ENCODE results near the gene ADGRE3.

The ADGRE3 gene, protein sequence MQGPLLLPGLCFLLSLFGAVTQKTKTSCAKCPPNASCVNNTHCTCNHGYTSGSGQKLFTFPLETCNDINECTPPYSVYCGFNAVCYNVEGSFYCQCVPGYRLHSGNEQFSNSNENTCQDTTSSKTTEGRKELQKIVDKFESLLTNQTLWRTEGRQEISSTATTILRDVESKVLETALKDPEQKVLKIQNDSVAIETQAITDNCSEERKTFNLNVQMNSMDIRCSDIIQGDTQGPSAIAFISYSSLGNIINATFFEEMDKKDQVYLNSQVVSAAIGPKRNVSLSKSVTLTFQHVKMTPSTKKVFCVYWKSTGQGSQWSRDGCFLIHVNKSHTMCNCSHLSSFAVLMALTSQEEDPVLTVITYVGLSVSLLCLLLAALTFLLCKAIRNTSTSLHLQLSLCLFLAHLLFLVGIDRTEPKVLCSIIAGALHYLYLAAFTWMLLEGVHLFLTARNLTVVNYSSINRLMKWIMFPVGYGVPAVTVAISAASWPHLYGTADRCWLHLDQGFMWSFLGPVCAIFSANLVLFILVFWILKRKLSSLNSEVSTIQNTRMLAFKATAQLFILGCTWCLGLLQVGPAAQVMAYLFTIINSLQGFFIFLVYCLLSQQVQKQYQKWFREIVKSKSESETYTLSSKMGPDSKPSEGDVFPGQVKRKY

DNA sequence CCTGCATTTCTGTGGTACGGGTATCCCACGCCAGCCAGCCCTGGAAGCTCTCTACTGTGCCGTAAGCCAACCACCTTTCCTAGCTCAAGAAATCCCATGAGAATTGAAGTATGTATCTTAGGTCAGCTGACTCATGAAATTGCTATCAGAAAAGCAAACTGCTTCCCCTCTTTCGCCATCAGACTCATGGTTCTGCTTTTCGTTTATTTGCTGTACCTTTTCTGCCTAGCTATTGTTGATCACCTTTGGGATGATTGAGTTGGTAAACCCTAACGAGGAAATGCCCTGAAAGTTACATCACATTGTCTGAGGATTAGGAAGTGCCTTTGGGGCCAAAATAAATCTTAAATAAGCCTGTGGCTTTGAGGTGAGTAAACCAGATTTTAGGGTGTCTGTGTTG lies at the start of gene ADGRE3:
TSS of gene ADGRE3 (minus strand) at position 81 of the 400 bp plus-strand sequence. CDS start at position 7, 74 bp downstream.
- Histone ChIP-seq H3K36me3 (ENCODE audit: control insufficient read depth, insufficient read depth, low read length) (no peaks in the 10 kb centered on the region), H3K4me3 (replicated peaks; ENCODE audit: low read depth, low read length) (no peak within 1 kb of the TSS), H3K27me3 (replicated peaks; ENCODE audit: control insufficient read depth, insufficient read depth, low read length) (no peaks in the 10 kb centered on the region)
- peak; percentile 15 for DNase-seq (ENCODE audit: extremely low read depth, insufficient read length)
- TF ChIP-seq, protein P1, sequence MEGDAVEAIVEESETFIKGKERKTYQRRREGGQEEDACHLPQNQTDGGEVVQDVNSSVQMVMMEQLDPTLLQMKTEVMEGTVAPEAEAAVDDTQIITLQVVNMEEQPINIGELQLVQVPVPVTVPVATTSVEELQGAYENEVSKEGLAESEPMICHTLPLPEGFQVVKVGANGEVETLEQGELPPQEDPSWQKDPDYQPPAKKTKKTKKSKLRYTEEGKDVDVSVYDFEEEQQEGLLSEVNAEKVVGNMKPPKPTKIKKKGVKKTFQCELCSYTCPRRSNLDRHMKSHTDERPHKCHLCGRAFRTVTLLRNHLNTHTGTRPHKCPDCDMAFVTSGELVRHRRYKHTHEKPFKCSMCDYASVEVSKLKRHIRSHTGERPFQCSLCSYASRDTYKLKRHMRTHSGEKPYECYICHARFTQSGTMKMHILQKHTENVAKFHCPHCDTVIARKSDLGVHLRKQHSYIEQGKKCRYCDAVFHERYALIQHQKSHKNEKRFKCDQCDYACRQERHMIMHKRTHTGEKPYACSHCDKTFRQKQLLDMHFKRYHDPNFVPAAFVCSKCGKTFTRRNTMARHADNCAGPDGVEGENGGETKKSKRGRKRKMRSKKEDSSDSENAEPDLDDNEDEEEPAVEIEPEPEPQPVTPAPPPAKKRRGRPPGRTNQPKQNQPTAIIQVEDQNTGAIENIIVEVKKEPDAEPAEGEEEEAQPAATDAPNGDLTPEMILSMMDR (IDR thresholded peaks at IDR 0.05; ENCODE audit: insufficient read depth, low read length, poor library complexity, severe bottlenecking) = no peak

DNA sequence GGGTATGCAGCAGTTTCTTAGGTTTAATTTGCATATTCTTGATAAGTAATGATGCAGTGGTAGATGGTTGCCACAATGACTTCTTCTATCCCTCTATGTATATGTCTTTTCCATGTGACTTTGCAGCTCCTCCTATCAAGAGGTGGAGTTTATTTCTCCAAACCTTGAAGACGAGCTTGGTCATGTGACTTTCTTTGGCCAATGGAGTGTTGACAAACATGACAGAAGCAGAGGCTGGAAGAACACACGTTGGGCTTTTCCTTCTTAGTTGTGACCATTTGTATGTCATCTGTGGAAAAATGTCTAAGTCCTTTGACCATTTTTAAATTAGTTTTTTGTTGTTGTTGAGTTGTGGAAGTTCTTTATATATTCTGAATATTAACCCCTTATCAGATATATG lies 47.5 kb upstream of the ADGRE3 start:
- H3K4me3 ChIP-seq (replicated peaks; ENCODE audit: low read depth, low read length) = no peak overlapping the region
- peaks cover 4% of the 10 kb centered on the region for H3K36me3 ChIP-seq (ENCODE audit: control insufficient read depth, insufficient read depth, low read length)
- H3K27me3 ChIP-seq (replicated peaks; ENCODE audit: control insufficient read depth, insufficient read depth, low read length) = no peaks in the 10 kb centered on the region
- TF ChIP-seq, protein P1 (IDR thresholded peaks at IDR 0.05; ENCODE audit: insufficient read depth, low read length, poor library complexity, severe bottlenecking) = no peak
- no peak for DNase-seq (ENCODE audit: extremely low read depth, insufficient read length)

DNA sequence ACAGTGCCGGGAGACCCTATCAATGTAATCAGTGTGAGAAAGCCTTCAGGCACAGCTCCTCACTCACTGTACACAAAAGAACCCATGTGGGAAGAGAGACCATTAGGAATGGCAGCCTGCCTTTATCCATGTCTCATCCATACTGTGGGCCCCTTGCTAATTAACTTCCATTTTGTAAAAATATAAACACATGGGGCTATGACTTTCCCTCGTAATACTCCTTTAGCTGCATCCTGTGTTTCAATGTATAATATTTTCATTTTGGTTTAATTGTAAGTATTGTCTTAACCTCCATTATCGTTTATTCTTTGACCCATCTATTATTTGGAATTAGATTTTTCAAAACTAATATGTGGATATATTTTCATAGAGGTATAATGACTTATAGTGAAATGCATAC lies 44.5 kb upstream of the ADGRE3 start:
- peaks cover 7% of the 10 kb centered on the region for H3K36me3 ChIP-seq (ENCODE audit: control insufficient read depth, insufficient read depth, low read length)
- DNase-seq (ENCODE audit: extremely low read depth, insufficient read length) = no peak
- no peak overlapping the region for H3K4me3 ChIP-seq (replicated peaks; ENCODE audit: low read depth, low read length)
- TF ChIP-seq, protein P1 (IDR thresholded peaks at IDR 0.05; ENCODE audit: insufficient read depth, low read length, poor library complexity, severe bottlenecking) = no peak
- no peaks in the 10 kb centered on the region for H3K27me3 ChIP-seq (replicated peaks; ENCODE audit: control insufficient read depth, insufficient read depth, low read length)

DNA sequence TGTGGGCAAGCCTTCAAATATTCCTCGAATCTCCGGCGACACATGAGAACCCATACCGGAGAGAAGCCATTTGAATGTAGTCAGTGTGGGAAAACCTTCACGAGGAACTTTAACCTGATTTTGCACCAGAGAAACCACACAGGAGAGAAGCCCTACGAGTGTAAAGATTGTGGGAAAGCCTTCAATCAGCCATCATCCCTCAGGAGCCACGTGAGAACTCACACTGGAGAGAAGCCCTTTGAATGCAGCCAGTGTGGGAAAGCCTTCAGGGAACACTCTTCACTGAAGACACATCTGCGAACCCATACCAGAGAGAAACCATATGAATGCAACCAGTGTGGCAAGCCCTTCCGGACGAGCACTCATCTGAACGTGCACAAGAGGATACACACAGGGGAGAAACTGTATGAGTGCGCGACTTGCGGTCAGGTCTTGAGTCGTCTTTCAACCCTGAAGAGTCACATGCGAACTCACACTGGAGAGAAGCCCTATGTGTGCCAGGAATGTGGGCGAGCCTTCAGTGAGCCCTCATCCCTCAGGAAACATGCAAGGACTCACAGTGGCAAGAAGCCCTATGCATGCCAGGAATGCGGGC lies 44.0 kb upstream of the ADGRE3 start:
- H3K4me3 ChIP-seq (replicated peaks; ENCODE audit: low read depth, low read length) = no peak overlapping the region
- TF ChIP-seq, protein P1 (IDR thresholded peaks at IDR 0.05; ENCODE audit: insufficient read depth, low read length, poor library complexity, severe bottlenecking) = no peak
- peaks cover 7% of the 10 kb centered on the region for H3K36me3 ChIP-seq (ENCODE audit: control insufficient read depth, insufficient read depth, low read length)
- no peaks in the 10 kb centered on the region for H3K27me3 ChIP-seq (replicated peaks; ENCODE audit: control insufficient read depth, insufficient read depth, low read length)
- DNase-seq (ENCODE audit: extremely low read depth, insufficient read length) = no peak

DNA sequence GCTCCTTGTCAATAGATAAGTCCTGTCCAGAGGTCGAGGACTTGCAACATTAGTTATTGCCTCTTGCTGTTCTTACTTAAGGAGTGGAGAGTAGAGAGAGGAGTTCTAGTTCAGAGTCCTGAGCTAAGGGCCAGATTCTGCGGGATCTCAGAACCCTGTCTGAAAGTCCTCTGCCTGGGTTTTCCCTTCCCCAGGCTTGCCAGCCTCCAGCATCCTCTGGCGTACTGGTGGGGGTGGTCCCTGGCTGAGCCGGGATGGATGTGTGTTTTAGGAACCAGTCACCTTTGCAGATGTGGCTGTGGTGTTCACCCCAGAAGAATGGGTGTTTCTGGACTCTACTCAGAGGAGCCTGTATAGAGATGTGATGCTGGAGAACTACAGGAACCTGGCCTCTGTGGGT lies 41.2 kb upstream of the ADGRE3 start:
- H3K27me3 ChIP-seq (replicated peaks; ENCODE audit: control insufficient read depth, insufficient read depth, low read length) = no peaks in the 10 kb centered on the region
- H3K36me3 ChIP-seq (ENCODE audit: control insufficient read depth, insufficient read depth, low read length) = peaks cover 7% of the 10 kb centered on the region
- H3K4me3 ChIP-seq (replicated peaks; ENCODE audit: low read depth, low read length) = no peak overlapping the region
- no peak for DNase-seq (ENCODE audit: extremely low read depth, insufficient read length)
- TF ChIP-seq, protein P1 (IDR thresholded peaks at IDR 0.05; ENCODE audit: insufficient read depth, low read length, poor library complexity, severe bottlenecking) = no peak
